Measurements from ENCODE around the gene DBX1.

DNA sequence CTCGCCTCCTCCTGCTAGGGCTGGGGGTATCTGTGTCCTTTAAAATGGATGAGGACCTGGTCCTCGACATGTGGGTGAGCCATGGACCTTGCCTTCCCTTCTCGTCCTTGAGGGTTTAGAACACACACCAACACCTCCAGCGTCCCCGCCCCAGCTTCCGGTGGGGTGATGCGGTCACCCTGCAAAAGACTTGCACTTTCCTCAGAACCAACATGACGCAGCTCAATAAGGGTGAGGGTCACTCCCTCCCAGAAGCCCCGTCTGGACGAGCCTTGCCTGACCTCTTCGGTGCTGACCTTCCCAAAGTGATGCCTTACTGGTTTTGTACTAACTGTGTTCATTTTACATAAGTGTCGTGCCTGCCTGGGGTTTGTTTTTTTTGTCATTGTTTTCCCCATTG, 41.0 kb downstream of the DBX1 start:
- TF ChIP-seq EZH2 (IDR thresholded peaks at IDR 0.05; ENCODE audit: insufficient read depth, low read length), result no peak
- TF ChIP-seq, protein P1, sequence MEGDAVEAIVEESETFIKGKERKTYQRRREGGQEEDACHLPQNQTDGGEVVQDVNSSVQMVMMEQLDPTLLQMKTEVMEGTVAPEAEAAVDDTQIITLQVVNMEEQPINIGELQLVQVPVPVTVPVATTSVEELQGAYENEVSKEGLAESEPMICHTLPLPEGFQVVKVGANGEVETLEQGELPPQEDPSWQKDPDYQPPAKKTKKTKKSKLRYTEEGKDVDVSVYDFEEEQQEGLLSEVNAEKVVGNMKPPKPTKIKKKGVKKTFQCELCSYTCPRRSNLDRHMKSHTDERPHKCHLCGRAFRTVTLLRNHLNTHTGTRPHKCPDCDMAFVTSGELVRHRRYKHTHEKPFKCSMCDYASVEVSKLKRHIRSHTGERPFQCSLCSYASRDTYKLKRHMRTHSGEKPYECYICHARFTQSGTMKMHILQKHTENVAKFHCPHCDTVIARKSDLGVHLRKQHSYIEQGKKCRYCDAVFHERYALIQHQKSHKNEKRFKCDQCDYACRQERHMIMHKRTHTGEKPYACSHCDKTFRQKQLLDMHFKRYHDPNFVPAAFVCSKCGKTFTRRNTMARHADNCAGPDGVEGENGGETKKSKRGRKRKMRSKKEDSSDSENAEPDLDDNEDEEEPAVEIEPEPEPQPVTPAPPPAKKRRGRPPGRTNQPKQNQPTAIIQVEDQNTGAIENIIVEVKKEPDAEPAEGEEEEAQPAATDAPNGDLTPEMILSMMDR (IDR thresholded peaks at IDR 0.05; ENCODE audit: insufficient read depth, low read depth, low read length), result no peak
